Skin of body (tissue), 2 donors: ENCODE results near the gene ENTPD6. TPM values are rescaled to one million over a fixed set of nuclear protein-coding genes. Genes with fewer than 3 reads are reported as not detected.
"Not testable (repeated sequence)": the region's sequence is repeated elsewhere in the genome, so short reads cannot be mapped to it uniquely, and the experiment has no call there.

ENCODE experiments used
- DNase-seq: peaks from one replicate; lab custom pipeline; 2025; lab: John Stamatoyannopoulos, UW
- total RNA-seq: library from RNA; depleted of rRNA; stranded (reverse); fragments of >200 nt; gene quantifications from one replicate; pipeline ENCODE4 v1.2.3, GENCODE V29; 2014

ENTPD6 gene
- 20.3 TPM for total RNA-seq

- peak; percentile 84 for DNase-seq
Observed at GRCh38 chr20:25195014-25195961, at the start of gene ENTPD6. Gene ENTPD6 (plus strand): TSS chr20:25195712. CDS start chr20:25206537, 10,825 bp downstream.

GRCh38 chr20:25146976-25147375 is 48.5 kb upstream of the ENTPD6 start:
- DNase-seq, result no peak

GRCh38 chr20:25147716-25148115 is 47.8 kb upstream of the ENTPD6 start:
- no peak for DNase-seq

- no peak for DNase-seq
Observed at GRCh38 chr20:25148181-25148981, 47.1 kb upstream of the ENTPD6 start.

GRCh38 chr20:25148982-25149846 is 46.3 kb upstream of the ENTPD6 start:
- no peak for DNase-seq

GRCh38 chr20:25150016-25150415 is 45.5 kb upstream of the ENTPD6 start:
- no peak for DNase-seq

GRCh38 chr20:25158043-25158442 is 37.5 kb upstream of the ENTPD6 start:
- DNase-seq, result no peak

- DNase-seq, result no peak
Observed at GRCh38 chr20:25160467-25160866, 35.0 kb upstream of the ENTPD6 start.

- DNase-seq, result no peak
Observed at GRCh38 chr20:25160897-25161296, 34.6 kb upstream of the ENTPD6 start.

GRCh38 chr20:25165128-25165527 is 30.4 kb upstream of the ENTPD6 start:
- no peak for DNase-seq

- DNase-seq, result not testable (repeated sequence)
Observed at GRCh38 chr20:25166105-25166782, 29.3 kb upstream of the ENTPD6 start.

- no peak for DNase-seq
Observed at GRCh38 chr20:25173321-25173720, 22.2 kb upstream of the ENTPD6 start.

GRCh38 chr20:25173886-25174308 is 21.6 kb upstream of the ENTPD6 start:
- DNase-seq, result no peak

GRCh38 chr20:25176184-25176583 is 19.3 kb upstream of the ENTPD6 start:
- DNase-seq, result no peak

- DNase-seq, result no peak
Observed at GRCh38 chr20:25177890-25178321, 17.6 kb upstream of the ENTPD6 start.

GRCh38 chr20:25178563-25179438 is 16.7 kb upstream of the ENTPD6 start:
- DNase-seq, result no peak

- DNase-seq, result no peak
Observed at GRCh38 chr20:25179439-25180089, 15.9 kb upstream of the ENTPD6 start.

GRCh38 chr20:25184391-25184790 is 11.1 kb upstream of the ENTPD6 start:
- not testable (repeated sequence) for DNase-seq

- DNase-seq, result no peak
Observed at GRCh38 chr20:25187220-25187619, 8.3 kb upstream of the ENTPD6 start.
